ENCODE results near the gene ARHGEF1.
"Not testable (repeated sequence)": the region's sequence is repeated elsewhere in the genome, so short reads cannot be mapped to it uniquely, and the experiment has no call there.

The ARHGEF1 gene

DNA sequence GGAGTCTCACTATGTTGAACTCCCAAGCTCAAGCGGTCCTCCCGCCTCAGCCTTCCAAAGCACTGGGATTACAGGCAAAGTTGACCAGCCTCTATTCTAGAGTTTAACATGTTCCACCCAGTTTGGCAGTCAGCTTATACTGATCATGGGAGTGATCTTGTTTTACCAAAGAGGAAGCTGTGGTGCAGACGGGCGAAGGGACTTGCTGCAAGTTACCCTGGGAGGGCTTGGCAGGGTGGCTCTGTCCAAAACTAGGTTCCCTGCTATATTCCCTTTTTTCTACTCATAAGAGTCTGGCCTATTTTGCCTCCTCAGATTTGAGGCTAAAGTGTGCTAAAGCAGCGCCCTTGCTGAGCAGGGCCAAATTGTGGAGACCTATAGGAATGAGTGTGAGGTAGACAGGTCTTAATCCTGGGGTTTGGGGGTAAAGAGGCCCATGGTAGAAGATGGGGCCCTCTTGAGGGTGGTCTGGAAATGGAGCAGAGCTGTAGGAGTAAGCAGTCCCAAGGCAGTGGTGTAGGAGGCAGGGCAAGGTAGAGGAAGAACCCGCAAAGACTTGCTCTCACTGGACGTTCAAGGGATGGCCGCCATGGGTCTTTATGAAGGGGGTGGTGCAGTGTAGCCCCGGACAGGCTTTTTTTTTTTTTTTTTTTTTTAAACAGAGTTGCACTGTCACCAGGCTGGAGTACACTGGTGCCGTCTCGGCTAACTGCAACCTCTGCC lies 19.6 kb upstream of the ARHGEF1 start:
- no peak for DNase-seq

- no peak for DNase-seq
Measured at GRCh38 chr19:41864374-41864773, 18.6 kb upstream of the ARHGEF1 start.

- peak; percentile 38 for DNase-seq
Measured at GRCh38 chr19:41866284-41866683, 16.7 kb upstream of the ARHGEF1 start.

GRCh38 chr19:41868120-41868988 lies 14.6 kb upstream of the ARHGEF1 start:
- no peak for DNase-seq

DNA sequence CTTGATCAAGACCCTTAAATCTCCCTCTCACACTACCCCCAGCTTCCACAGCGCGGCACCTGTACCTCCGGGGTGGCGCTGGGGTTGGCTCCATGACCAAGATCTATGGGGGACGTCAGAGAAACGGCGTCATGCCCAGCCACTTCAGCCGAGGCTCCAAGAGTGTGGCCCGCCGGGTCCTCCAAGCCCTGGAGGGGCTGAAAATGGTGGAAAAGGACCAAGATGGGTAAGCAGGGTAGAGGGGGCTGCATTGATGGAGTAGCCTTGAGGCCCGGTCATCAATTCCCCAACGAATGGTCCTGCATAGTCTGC lies 14.0 kb upstream of the ARHGEF1 start:
- no peak for DNase-seq

GRCh38 chr19:41869374-41869955 lies 13.5 kb upstream of the ARHGEF1 start:
- DNase-seq: peak; percentile 93

DNA sequence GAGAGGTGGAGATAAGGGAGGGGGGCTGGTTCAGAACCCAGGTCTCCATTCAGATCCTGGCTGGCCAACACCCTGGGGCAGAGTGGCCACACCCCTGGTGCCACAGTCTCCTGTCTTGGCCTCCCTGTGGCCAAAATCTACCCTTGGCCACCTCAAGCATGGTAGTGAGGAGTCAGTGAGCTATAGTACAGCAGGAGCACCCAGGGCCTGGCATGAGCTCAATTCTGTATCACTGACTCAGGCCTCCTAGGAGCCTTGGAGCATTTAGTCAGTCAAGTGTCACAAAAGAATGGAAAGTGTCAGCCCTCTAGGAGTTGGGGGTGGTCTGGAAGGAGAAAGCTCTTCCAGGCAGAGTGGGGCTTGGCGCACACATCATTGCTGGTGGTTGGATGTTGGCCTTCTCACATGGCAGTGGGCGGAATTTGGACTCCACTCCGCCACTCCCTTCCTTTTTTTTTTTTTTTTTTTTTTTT lies 12.5 kb upstream of the ARHGEF1 start:
- no peak for DNase-seq

- DNase-seq: no peak
Measured at GRCh38 chr19:41871573-41872383, 11.2 kb upstream of the ARHGEF1 start.

- DNase-seq: no peak
Measured at GRCh38 chr19:41872384-41872774, 10.6 kb upstream of the ARHGEF1 start.

GRCh38 chr19:41872775-41873647 lies 10.0 kb upstream of the ARHGEF1 start:
- DNase-seq: peak; percentile 77

DNA sequence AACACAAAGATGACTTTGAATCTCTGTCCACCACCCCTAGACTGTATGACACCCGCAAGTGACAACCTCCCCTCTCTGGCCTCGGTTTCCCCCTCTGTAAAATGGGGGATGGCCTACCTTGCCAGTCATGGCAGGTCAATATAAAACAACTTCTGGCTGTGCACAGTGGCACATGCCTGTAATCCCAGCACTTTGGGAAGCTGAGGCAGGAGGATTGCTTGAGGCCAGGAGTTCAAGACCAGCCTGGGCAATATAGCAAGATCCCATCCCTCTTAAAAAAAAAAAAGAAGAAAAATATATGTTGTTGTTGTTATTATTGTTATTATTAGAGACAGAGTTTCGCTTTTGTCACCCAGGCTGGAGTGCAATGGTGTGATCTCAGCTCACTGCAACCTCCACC lies 7.0 kb upstream of the ARHGEF1 start:
- DNase-seq: not testable (repeated sequence)

GRCh38 chr19:41876847-41877832 lies 5.8 kb upstream of the ARHGEF1 start, which contains the start of gene CD79A:
TSS of gene CD79A (plus strand) at chr19:41877279. CDS start at chr19:41877305, 26 bp downstream.
- DNase-seq: no peak

GRCh38 chr19:41877916-41878905 lies 4.8 kb upstream of the ARHGEF1 start:
- DNase-seq: no peak

GRCh38 chr19:41879080-41879479 lies 3.9 kb upstream of the ARHGEF1 start:
- DNase-seq: no peak

DNA sequence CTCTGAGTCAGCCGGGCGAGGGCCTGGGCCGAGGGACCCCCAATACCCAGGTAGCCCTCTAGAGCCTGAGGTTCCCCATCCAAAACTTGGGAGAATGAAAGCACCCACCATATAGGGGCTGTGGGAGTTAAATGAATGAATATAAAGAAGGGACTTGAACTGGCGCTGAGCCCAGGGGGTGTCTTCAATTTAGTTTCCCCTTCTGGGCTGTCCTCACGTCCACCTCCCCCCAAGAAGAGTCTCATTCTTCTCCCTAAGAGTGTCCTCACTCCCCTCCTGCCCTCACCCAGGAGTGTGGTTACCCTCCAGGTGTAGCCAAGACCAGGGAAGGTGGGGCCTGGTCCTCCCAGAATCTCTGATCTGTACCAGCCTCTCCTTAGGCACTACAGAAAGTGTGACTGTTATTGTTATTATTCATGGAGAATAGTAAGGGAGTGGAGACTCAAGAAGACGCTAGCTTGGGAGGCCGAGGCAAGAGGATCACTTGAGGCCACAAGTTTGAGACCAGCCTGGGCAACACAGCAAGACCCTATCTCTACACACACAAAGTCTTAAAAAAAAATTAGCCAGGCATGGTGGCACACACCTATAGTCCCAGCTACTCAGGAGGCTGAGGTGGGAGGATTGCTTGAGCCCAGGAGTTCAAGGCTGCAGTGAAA lies 3.2 kb upstream of the ARHGEF1 start:
- DNase-seq: no peak

DNA sequence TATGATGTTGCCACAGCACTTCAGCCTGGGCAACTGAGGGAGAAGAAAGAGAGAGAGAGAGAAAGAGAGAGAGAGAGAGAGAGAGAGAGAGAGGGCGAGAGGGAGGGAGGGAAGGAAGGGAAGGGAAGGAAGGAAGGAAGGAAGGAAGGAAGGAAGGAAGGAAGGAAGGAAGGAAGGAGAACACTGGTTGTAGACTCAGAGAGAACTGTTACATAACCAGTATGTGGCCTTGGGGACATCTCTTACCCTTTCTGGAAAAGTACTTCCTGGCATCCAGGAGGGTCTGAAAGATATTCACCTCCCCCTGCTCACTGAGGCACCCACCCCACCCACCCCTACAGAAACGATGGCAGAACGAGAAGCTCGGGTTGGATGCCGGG lies 2.7 kb upstream of the ARHGEF1 start:
- no peak for DNase-seq

DNA sequence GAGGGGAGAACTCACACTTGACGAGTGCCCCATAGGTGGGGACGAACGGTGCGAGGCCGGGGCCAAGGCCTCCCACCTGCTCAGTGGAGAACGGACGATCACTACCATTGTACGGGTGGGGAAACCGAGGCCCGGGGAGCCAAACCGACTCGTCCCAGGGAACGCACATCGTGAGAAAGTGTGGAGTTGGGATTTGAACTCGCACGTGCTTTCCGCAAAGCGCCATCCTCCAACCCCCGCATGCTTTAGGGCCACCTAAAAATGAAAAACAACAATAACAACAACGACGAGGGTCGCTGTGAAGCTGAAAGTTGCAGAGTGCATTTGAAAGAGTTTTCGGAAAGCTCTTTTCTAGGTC lies 458 bp downstream of the ARHGEF1 start:
- DNase-seq: no peak

DNA sequence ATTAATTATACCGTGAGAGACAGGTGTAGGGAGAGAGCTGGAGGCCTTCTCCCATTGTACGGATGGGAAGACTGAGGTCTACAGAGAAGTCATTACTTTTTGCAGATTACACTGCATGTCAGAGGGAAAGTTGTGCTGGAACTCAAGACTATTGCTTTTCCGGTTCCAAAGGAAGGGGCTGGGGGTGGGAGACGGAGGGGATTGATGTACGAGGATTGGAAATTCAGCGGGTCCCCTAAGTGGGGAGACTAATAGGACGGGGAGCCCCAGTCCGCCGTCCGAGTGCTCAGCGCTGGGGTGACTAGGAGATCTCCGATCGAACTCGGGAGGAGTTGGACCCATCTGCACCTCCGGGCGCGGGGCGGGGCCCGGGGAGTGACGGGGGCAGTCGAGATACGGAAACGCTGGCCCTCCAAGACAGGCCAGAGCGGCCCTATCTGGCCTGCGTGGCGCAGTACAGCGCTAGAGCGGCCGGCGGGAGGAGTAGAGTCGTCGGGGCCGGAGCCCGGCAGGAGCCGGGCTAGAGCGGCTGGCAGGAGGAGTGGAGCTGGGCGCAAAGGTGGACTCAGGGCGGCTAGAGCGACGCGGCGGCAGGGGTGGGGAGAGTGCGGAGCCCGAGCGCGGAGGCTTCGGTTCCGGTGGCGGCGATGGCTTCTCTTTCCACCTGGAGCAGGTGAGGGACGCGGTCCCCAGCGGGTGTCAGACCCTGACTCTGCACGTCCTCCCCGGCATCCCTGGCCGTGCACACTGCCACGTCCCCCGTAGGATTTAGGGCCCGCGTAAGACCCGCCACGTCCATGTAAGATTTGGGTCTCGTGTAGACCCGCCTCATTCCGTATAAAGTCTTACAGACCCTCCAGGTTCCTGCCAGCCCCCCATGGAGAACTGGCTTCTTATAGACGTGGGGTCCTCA lies 1.1 kb downstream of the ARHGEF1 start:
- DNase-seq: peak; percentile 98
